Right lobe of liver (tissue), 6 donors: ENCODE results near the gene DNAJB5. TPM values are rescaled to one million over a fixed set of nuclear protein-coding genes. Genes with fewer than 3 reads are reported as not detected.
A peak's percentile ranks its signal among the peaks of the same experiment; 100 is the strongest.
"Not testable (repeated sequence)": the region's sequence is repeated elsewhere in the genome, so short reads cannot be mapped to it uniquely, and the experiment has no call there.

Source experiments
- ATAC-seq, 4 donors: fragments of 200-7000 bp; cut with Tn5 transposase; one replicate each; pipeline ENCODE4 v1.9.1; 2020; ENCODE audit warnings: mild to moderate bottlenecking in 4 of 4, moderate library complexity in 4 of 4
- DNase-seq, 3 donors: peaks; one replicate each; pipeline ENCODE4 v3.0.0-alpha.2; 2020
- H3K27ac ChIP-seq, 3 donors: fragments of 200-600 bp; one replicate each; pipeline ENCODE4 v1.8.0; 2022
- H3K27me3 ChIP-seq, 2 donors: fragments of 200-600 bp; one replicate each; pipeline ENCODE4 v1.8.0; 2022
- H3K36me3 ChIP-seq, 4 donors: fragments of 200-600 bp; sonication (generic) in 1 of 4; one replicate each; pipeline versions ENCODE4 v1.5.1 to v1.8.0; 2017 to 2022; ENCODE audit warnings: control low read depth in 1 of 4
- H3K4me1 ChIP-seq, 4 donors: fragments of 200-600 bp; sonication (generic) in 1 of 4; one replicate each; pipeline versions ENCODE4 v1.5.1 to v1.8.0; 2017 to 2022; ENCODE audit warnings: control low read depth in 1 of 4
- H3K4me3 ChIP-seq, 3 donors: fragments of 200-600 bp; one replicate each; pipeline ENCODE4 v1.8.0; 2022
- H3K9me3 ChIP-seq, 4 donors: fragments of 200-600 bp; sonication (generic) in 1 of 4; one replicate each; pipeline versions ENCODE4 v1.5.1 to v1.8.0; 2017 to 2022; ENCODE audit warnings: control low read depth in 1 of 4
- CTCF ChIP-seq, 4 donors: fragments of 200-600 bp in 3 of 4; fragments of 450-650 bp in 1 of 4; IDR thresholded peaks; one replicate each; pipeline versions ENCODE4 v1.5.1 to v1.8.0; 2016 to 2022; ENCODE audit warnings: antibody characterized with exemption in 4 of 4, mild to moderate bottlenecking in 2 of 4
- POLR2A ChIP-seq: fragments of 450-650 bp; IDR thresholded peaks from one replicate; pipeline ENCODE4 v1.6.1; 2017; ENCODE audit warnings: antibody characterized with exemption, mild to moderate bottlenecking
- WGBS: methylation state at CpG from one replicate; pipeline ENCODE4 v1.1.6; 2018; ENCODE audit warnings: low coverage, low lambda C conversion rate; ENCODE audit not compliant: insufficient coverage; ENCODE audit errors: missing lambda C conversion rate; 5-methylcytosine and 5-hydroxymethylcytosine counted together
- intact Hi-C, 2 donors: fragments of 100-400 bp; cut with DNase I; formaldehyde crosslinking; loops; one replicate each; pipeline versions ENCODE4 v1.11.2 to v1.14.1; 2022
- long read RNA-seq: library from polyadenylated mRNA; unstranded; transcript quantifications from one replicate; pipeline ENCODE4 v2.0.0, GENCODE V29; 2019
- total RNA-seq, 6 experiments: library from RNA; depleted of rRNA in 2 of 6; stranded (reverse); fragments of >200 nt in 2 of 6; fragmentation: NEBNext Ultra II Directional in 3 of 6; extraction: Animal tissue kit (Norgen Biotek cat#: 25700) in 3 of 6; gene quantifications; one replicate each; pipeline versions ENCODE4 v1.1.0 to v1.2.4, GENCODE V29; 2016 to 2023
- donor health status: DM: no; HTN: yes; CAD: no.
- donor health status: DM: no; HTN: no; CAD: no.
- donor health status: DM: no; HTN: no; CAD: no.
- donor health status: DM: no; HTN: yes; CAD: no.
- donor health status: DM: no; HTN: yes; CAD: no.

DNAJB5 gene
- 1 to 10 TPM; 1.1 to 3.5 (median 1.7) TPM for total RNA-seq
- long read RNA-seq = 0 reads

- intact Hi-C loops = loop anchor here in 1 of 2 donors (10.0 kb wide), 1 partner anchor 94 kb away; a partner anchor contains a TSS
- peak within 1 kb of the TSS; percentile 75 to 88 (median 83) for H3K4me3 ChIP-seq
- H3K27me3 ChIP-seq = no peaks in the 10 kb centered on the region
- DNase-seq (peak; percentile 97 to 99 (median 99)), ATAC-seq (peak; percentile 83 to 96 (median 94))
- peaks cover 0 to 5% (median 0%) of the 10 kb centered on the region in 4 donors for H3K4me1 ChIP-seq
- 0% methylated on average over 17 of the region's 65 CpGs for WGBS
- TF ChIP-seq CTCF (IDR thresholded peaks at IDR 0.05) (no peak), POLR2A (peak; percentile 83)
- H3K9me3 ChIP-seq = no peaks in the 10 kb centered on the region
- H3K27ac ChIP-seq = peak within 1 kb of the TSS; percentile 74 to 84 (median 84)
- no peaks in the 10 kb centered on the region for H3K36me3 ChIP-seq
These were observed at the start of gene DNAJB5 for GRCh38 chr9:34989003-34989945. Gene DNAJB5, plus strand, starts transcription at chr9:34989745. Its CDS starts 886 bp downstream, at chr9:34990631.

- H3K9me3 ChIP-seq, H3K27ac ChIP-seq, DNase-seq, intact Hi-C loops, H3K4me3 ChIP-seq, H3K36me3 ChIP-seq, H3K4me1 ChIP-seq, H3K27me3 ChIP-seq: not testable (repeated sequence)
- ATAC-seq = peak in 3 of 4 donors; percentile 16 to 42 (median 30)
These were observed 49.6 kb upstream of the DNAJB5 start for GRCh38 chr9:34939989-34940388.

- no peak overlapping the region for H3K4me3 ChIP-seq
- H3K9me3 ChIP-seq = peaks cover 0 to 2% (median 0%) of the 10 kb centered on the region in 4 donors
- no peak for TF ChIP-seq CTCF (IDR thresholded peaks at IDR 0.05)
- TF ChIP-seq POLR2A = no peak
- no peaks in the 10 kb centered on the region for H3K27me3 ChIP-seq
- DNase-seq (no peak), ATAC-seq (no peak)
- intact Hi-C loops = no loop called here
- H3K4me1 ChIP-seq = no peaks in the 10 kb centered on the region
- 43% methylated on average over 2 of the region's 2 CpGs for WGBS
- H3K36me3 ChIP-seq = no peaks in the 10 kb centered on the region
- H3K27ac ChIP-seq = no peak overlapping the region
These were observed 41.1 kb upstream of the DNAJB5 start for GRCh38 chr9:34948451-34948850.

GRCh38 chr9:34954225-34954624, 35.3 kb upstream of the DNAJB5 start:
- no peaks in the 10 kb centered on the region for H3K36me3 ChIP-seq
- 82% methylated on average over 2 of the region's 2 CpGs for WGBS
- no peak for TF ChIP-seq CTCF (IDR thresholded peaks at IDR 0.05)
- no peak for TF ChIP-seq POLR2A
- DNase-seq (no peak), ATAC-seq (no peak)
- no peak overlapping the region for H3K27ac ChIP-seq
- H3K4me1 ChIP-seq = peaks cover 0 to 7% (median 0%) of the 10 kb centered on the region in 4 donors
- peaks cover 0 to 5% of the 10 kb centered on the region in 2 donors for H3K27me3 ChIP-seq
- H3K4me3 ChIP-seq = no peak overlapping the region
- H3K9me3 ChIP-seq = no peaks in the 10 kb centered on the region
- intact Hi-C loops = no loop called here

GRCh38 chr9:34956066-34956465, 33.5 kb upstream of the DNAJB5 start:
- DNase-seq, H3K27me3 ChIP-seq, H3K9me3 ChIP-seq, H3K36me3 ChIP-seq, H3K4me1 ChIP-seq, H3K27ac ChIP-seq, ATAC-seq, H3K4me3 ChIP-seq, intact Hi-C loops: not testable (repeated sequence)
- 86% methylated on average over 4 of the region's 7 CpGs for WGBS
